Ovary (tissue), 9 donors: ENCODE measurements around the gene CALML4. TPM values are rescaled to one million over a fixed set of nuclear protein-coding genes. Genes with fewer than 3 reads are reported as not detected.

ENCODE experiments used
- DNase-seq, 5 donors: peaks; one replicate each; pipeline ENCODE4 v3.0.0-alpha.2; 2019 to 2020
- H3K27ac ChIP-seq, 2 donors: fragments of 200-600 bp; one replicate each; pipeline versions ENCODE4 v1.5.1 to v1.8.0; 2019 to 2022
- H3K27me3 ChIP-seq: fragments of 200-600 bp; one replicate; pipeline ENCODE4 v1.8.0; 2022
- H3K36me3 ChIP-seq: fragments of 200-600 bp; sonication (generic); one replicate; pipeline ENCODE4 v1.5.1; 2019
- H3K4me1 ChIP-seq: one replicate; pipeline ENCODE4 v1.8.1; 2013; ENCODE audit warnings: mild to moderate bottlenecking, moderate library complexity; ENCODE audit not compliant: insufficient read depth
- H3K4me3 ChIP-seq: fragments of 200-600 bp; sonication (generic); one replicate; pipeline ENCODE4 v1.5.1; 2017
- H3K9me3 ChIP-seq, 2 donors: fragments of 200-600 bp in 1 of 2; sonication (generic) in 1 of 2; one replicate each; pipeline versions ENCODE4 v1.5.1 to v1.8.1; 2013 to 2019; ENCODE audit warnings: mild to moderate bottlenecking in 1 of 2, moderate library complexity in 1 of 2
- CTCF ChIP-seq, 3 donors: fragments of 450-650 bp in 2 of 3; fragments of 200-600 bp in 1 of 3; IDR thresholded peaks; one replicate each; pipeline versions ENCODE4 v1.5.1 to v1.8.0; 2016 to 2022; ENCODE audit warnings: antibody characterized with exemption in 3 of 3, mild to moderate bottlenecking in 1 of 3
- EP300 ChIP-seq: sonication (generic); formaldehyde crosslinking; IDR thresholded peaks from one replicate; pipeline ENCODE4 v1.6.1; 2017; ENCODE audit warnings: antibody characterized with exemption
- POLR2A ChIP-seq: fragments of 450-650 bp; IDR thresholded peaks from one replicate; pipeline ENCODE4 v1.6.1; 2017; ENCODE audit warnings: antibody characterized with exemption, mild to moderate bottlenecking, moderate library complexity
- WGBS, 3 donors: extraction: QIAGEN DNeasy Blood & Tissue Kit in 1 of 3; methylation state at CpG; one replicate each; pipeline versions ENCODE4 v1.1.5 to v1.1.7; 2013 to 2017; 5-methylcytosine and 5-hydroxymethylcytosine counted together
- intact Hi-C, 4 donors: fragments of 100-400 bp; cut with DNase I; formaldehyde crosslinking; loops; one replicate each; pipeline versions ENCODE4 v1.11.0 to v1.15.1; 2022 to 2023
- polyA plus RNA-seq, 2 donors: library from polyadenylated mRNA; stranded (reverse); fragments of 200-250 nt in 1 of 2; fragments of 350-450 nt in 1 of 2; fragmentation: Illumina TruSeq in 1 of 2; extraction: RNeasy Lipid Tissue Mini Kit (QIAGEN cat#74804) in 1 of 2; gene quantifications; one replicate each; pipeline ENCODE4 v1.2.3, GENCODE V29; 2013 to 2014
- total RNA-seq, 7 donors: library from RNA; depleted of rRNA in 2 of 7; stranded (reverse); fragments of >200 nt in 2 of 7; fragmentation: NEBNext Ultra II Directional in 3 of 7; extraction: Animal tissue kit (Norgen Biotek cat#: 25700) in 3 of 7; gene quantifications; one replicate each; pipeline versions ENCODE4 v1.1.0 to v1.2.4, GENCODE V29; 2016 to 2023
- donor health status: DM: no; HTN: no; CAD: no; lungs with moderate emphysema.
- donor health status: DM: no; HTN: no; CAD: no.
- donor health status: Bipolar disorder and iron deficiency.
- donor health status: DM: yes; HTN: yes; CAD: no.
- donor health status: DM: no; HTN: no; CAD: no.
- donor health status: DM: yes; HTN: yes; CAD: no.

CALML4 gene
- total and polyA plus RNA-seq, 9 donors, result 2.5 to 9.5 (median 3.2) TPM

- no peak for DNase-seq
- TF ChIP-seq EP300, result no peak
- Histone ChIP-seq H3K9me3 (no peaks in the 10 kb centered on the region), H3K27ac (no peak overlapping the region), H3K4me3 (no peak overlapping the region), H3K4me1 (peaks cover 2% of the 10 kb centered on the region), H3K27me3 (no peaks in the 10 kb centered on the region), H3K36me3 (no peaks in the 10 kb centered on the region)
- 55 to 59% (median 55%) methylated on average over 3 of the region's 3 CpGs for WGBS, 3 donors
- intact Hi-C loops, result loop anchor here in 1 of 4 donors (10.0 kb wide), 1 partner anchor 1017 kb away; no protein-coding TSS in a partner anchor
Measured at GRCh38 chr15:68191555-68191954, 13.6 kb downstream of the CALML4 start.

DNA sequence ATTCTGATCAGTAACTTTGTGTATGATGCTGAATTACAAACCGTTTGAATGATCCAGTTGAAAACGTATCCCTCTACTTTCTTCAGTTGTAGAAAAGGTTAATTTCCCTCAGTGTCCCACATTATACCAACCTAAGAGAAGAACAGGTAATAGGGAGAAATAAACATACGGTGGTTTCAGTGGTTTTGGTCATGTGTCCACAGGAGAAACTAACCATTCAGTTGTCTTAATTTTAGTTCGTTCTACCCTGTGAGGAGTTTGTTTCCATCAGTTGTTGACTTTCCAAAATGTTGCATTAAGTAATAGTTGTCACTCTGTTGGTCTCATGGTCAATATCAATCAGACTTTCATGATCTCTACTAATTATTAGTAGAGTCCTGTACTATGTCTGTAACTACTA, 15.1 kb downstream of the CALML4 start:
- intact Hi-C loops, result loop anchor here in 1 of 4 donors (10.0 kb wide), 1 partner anchor 1015 kb away; no protein-coding TSS in a partner anchor
- H3K4me3 ChIP-seq, result no peak overlapping the region
- H3K4me1 ChIP-seq, result peaks cover 4% of the 10 kb centered on the region
- no peaks in the 10 kb centered on the region for H3K27me3 ChIP-seq
- no peaks in the 10 kb centered on the region for H3K9me3 ChIP-seq
- no peak for DNase-seq
- H3K36me3 ChIP-seq, result no peaks in the 10 kb centered on the region
- 93 to 96% (median 96%) methylated on average over 4 of the region's 4 CpGs for WGBS, 3 donors
- no peak overlapping the region for H3K27ac ChIP-seq
- TF ChIP-seq EP300 (no peak), POLR2A (no peak), CTCF (IDR thresholded peaks at IDR 0.05) (no peak)

GRCh38 chr15:68188647-68189046, 16.5 kb downstream of the CALML4 start:
- no peak overlapping the region for H3K27ac ChIP-seq
- peaks cover 4% of the 10 kb centered on the region for H3K4me1 ChIP-seq
- WGBS, 3 donors, result 57 to 68% (median 63%) methylated on average over 2 of the region's 2 CpGs
- TF ChIP-seq EP300, result no peak
- TF ChIP-seq CTCF (IDR thresholded peaks at IDR 0.05), result no peak
- TF ChIP-seq POLR2A, result no peak
- H3K36me3 ChIP-seq, result no peaks in the 10 kb centered on the region
- DNase-seq, result no peak
- no peak overlapping the region for H3K4me3 ChIP-seq
- H3K27me3 ChIP-seq, result no peaks in the 10 kb centered on the region
- intact Hi-C loops, result no loop called here
- no peaks in the 10 kb centered on the region for H3K9me3 ChIP-seq

DNA sequence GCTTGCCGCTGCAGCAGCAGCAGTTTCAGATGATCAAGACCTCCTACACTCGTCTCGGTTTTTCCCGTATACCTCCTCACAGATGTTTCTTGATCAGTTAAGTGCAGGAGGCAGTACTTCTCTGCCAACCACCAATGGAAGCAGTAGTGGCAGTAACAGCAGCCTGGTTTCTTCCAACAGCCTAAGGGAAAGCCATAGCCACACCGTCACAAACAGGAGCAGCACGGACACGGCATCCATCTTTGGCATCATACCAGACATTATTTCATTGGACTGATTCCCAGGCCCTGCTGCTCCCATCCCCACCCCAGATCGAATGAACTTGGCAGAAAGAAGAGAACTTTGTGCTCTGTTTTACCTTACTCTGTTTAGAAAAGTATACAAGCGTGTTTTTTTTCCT, 17.6 kb downstream of the CALML4 start:
- peak; percentile 55 to 72 (median 69) for DNase-seq
- 2 to 4% (median 2%) methylated on average over 9 of the region's 9 CpGs for WGBS, 3 donors
- no peaks in the 10 kb centered on the region for H3K27me3 ChIP-seq
- peaks cover 4% of the 10 kb centered on the region for H3K4me1 ChIP-seq
- TF ChIP-seq CTCF (IDR thresholded peaks at IDR 0.05), result no peak
- intact Hi-C loops, result no loop called here
- H3K9me3 ChIP-seq, result no peaks in the 10 kb centered on the region
- H3K36me3 ChIP-seq, result no peaks in the 10 kb centered on the region
- peak overlapping the region in 1 of 2 donors; percentile 41 for H3K27ac ChIP-seq
- no peak overlapping the region for H3K4me3 ChIP-seq

GRCh38 chr15:68186671-68187397, 18.3 kb downstream of the CALML4 start:
- H3K36me3 ChIP-seq, result no peaks in the 10 kb centered on the region
- H3K4me3 ChIP-seq, result no peak overlapping the region
- H3K27me3 ChIP-seq, result no peaks in the 10 kb centered on the region
- intact Hi-C loops, result no loop called here
- DNase-seq, result no peak
- peaks cover 4% of the 10 kb centered on the region for H3K4me1 ChIP-seq
- TF ChIP-seq POLR2A (no peak), EP300 (no peak), CTCF (IDR thresholded peaks at IDR 0.05) (no peak)
- WGBS, 3 donors, result 28 to 38% (median 30%) methylated on average over 5 of the region's 5 CpGs
- H3K27ac ChIP-seq, result peak overlapping the region in 1 of 2 donors; percentile 41
- no peaks in the 10 kb centered on the region for H3K9me3 ChIP-seq
